HepG2 (cell line): Measurements from ENCODE around the gene LOC128125822.

Experiments used
- CSRNP2 ChIP-seq: sonication (generic); formaldehyde crosslinking; conservative IDR thresholded peaks from 2 replicates; pipeline ENCODE4 v1.8.0; 2022; ENCODE audit warnings: low read depth, missing genetic modification reagents
- EHMT2 ChIP-seq: fragments of 200-600 bp; sonication (generic); IDR thresholded peaks from 2 replicates; pipeline ENCODE4 v1.7.0; 2017; ENCODE audit warnings: antibody characterized with exemption, low read depth, low read length, borderline replicate concordance
- EP300 ChIP-seq, 3 experiments: sonication (generic) in 1 of 3; formaldehyde crosslinking in 1 of 3; IDR thresholded peaks; 2 replicates each; pipeline versions ENCODE4 v1.5.1 to v1.6.1; 2011 to 2020; ENCODE audit warnings: low read depth in 2 of 3, low read length in 2 of 3, borderline replicate concordance in 1 of 3, improper control_type of control experiment in 1 of 3, mild to moderate bottlenecking in 1 of 3, missing genetic modification reagents in 1 of 3, moderate library complexity in 1 of 3
- ESRRA ChIP-seq: sonication (generic); formaldehyde crosslinking; IDR thresholded peaks from 2 replicates; pipeline ENCODE4 v1.5.1; 2020; ENCODE audit warnings: mild to moderate bottlenecking, low read depth, missing genetic modification reagents
- HIVEP1 ChIP-seq: sonication (generic); formaldehyde crosslinking; IDR thresholded peaks from 2 replicates; pipeline ENCODE4 v1.4.0; 2020; ENCODE audit warnings: mild to moderate bottlenecking, missing genetic modification reagents
- HNF4G ChIP-seq, 2 experiments: sonication (generic) in 1 of 2; formaldehyde crosslinking in 1 of 2; IDR thresholded peaks; 2 replicates each; pipeline versions ENCODE4 v1.4.0 to v1.6.1; 2011 to 2020; ENCODE audit warnings: borderline replicate concordance in 2 of 2, low read depth in 2 of 2, mild to moderate bottlenecking in 2 of 2, low read length in 1 of 2, missing genetic modification reagents in 1 of 2, moderate library complexity in 1 of 2
- KDM3A ChIP-seq: IDR thresholded peaks from 2 replicates; pipeline ENCODE4 v1.6.1; 2018; ENCODE audit warnings: low read depth, missing compliant biosample characterization
- MED8 ChIP-seq: sonication (generic); formaldehyde crosslinking; IDR thresholded peaks from 2 replicates; pipeline ENCODE4 v1.8.1; 2023; ENCODE audit warnings: mild to moderate bottlenecking, missing genetic modification reagents; ENCODE audit not compliant: insufficient replicate concordance
- PITX1 ChIP-seq: sonication (generic); formaldehyde crosslinking; IDR thresholded peaks from 2 replicates; pipeline ENCODE4 v1.5.1; 2020; ENCODE audit warnings: mild to moderate bottlenecking, missing genetic modification reagents
- POLR2AphosphoS5 ChIP-seq: IDR thresholded peaks from 2 replicates; pipeline ENCODE4 v1.6.1; 2012; ENCODE audit warnings: low read depth, low read length
- SNRNP70 ChIP-seq: fragments of 200-400 bp; formaldehyde crosslinking; IDR thresholded peaks from 2 replicates; pipeline ENCODE4 v1.6.1; 2017; ENCODE audit warnings: mild to moderate bottlenecking, low read depth, low read length, moderate library complexity
- TARDBP ChIP-seq: sonication (generic); formaldehyde crosslinking; IDR thresholded peaks from 2 replicates; pipeline ENCODE4 v1.8.0; 2022; ENCODE audit warnings: mild to moderate bottlenecking, missing genetic modification reagents
- TOPORS ChIP-seq: sonication (generic); formaldehyde crosslinking; IDR thresholded peaks from 2 replicates; pipeline ENCODE4 v1.8.0; 2023; ENCODE audit warnings: mild to moderate bottlenecking, missing genetic modification reagents
- ZBTB34 ChIP-seq: sonication (generic); formaldehyde crosslinking; IDR thresholded peaks from 2 replicates; pipeline ENCODE4 v1.8.0; 2022; ENCODE audit warnings: mild to moderate bottlenecking, missing genetic modification reagents
- ZBTB7A ChIP-seq: sonication (generic); formaldehyde crosslinking; IDR thresholded peaks from 2 replicates; pipeline ENCODE4 v1.8.0; 2022; ENCODE audit warnings: mild to moderate bottlenecking, missing genetic modification reagents
- ZFP36 ChIP-seq: fragments of 150-350 bp; IDR thresholded peaks from 2 replicates; pipeline ENCODE4 v1.6.1; 2018; ENCODE audit warnings: borderline replicate concordance, low read length, low read depth; ENCODE audit not compliant: partially characterized antibody
- ZMAT5 ChIP-seq: sonication (generic); formaldehyde crosslinking; IDR thresholded peaks from 2 replicates; pipeline ENCODE4 v1.5.0; 2020; ENCODE audit warnings: mild to moderate bottlenecking, low read depth, missing genetic modification reagents, borderline replicate concordance
- ZNF253 ChIP-seq: sonication (generic); formaldehyde crosslinking; IDR thresholded peaks from 2 replicates; pipeline ENCODE4 v1.8.0; 2022; ENCODE audit warnings: mild to moderate bottlenecking, missing genetic modification reagents, borderline replicate concordance
- ZNF30 ChIP-seq: sonication (generic); formaldehyde crosslinking; IDR thresholded peaks from 2 replicates; pipeline ENCODE4 v1.5.0; 2020; ENCODE audit warnings: mild to moderate bottlenecking, missing genetic modification reagents
- ZNF335 ChIP-seq: sonication (generic); formaldehyde crosslinking; IDR thresholded peaks from 2 replicates; pipeline ENCODE4 v1.4.0; 2020; ENCODE audit warnings: missing genetic modification reagents
- ZNF576 ChIP-seq: sonication (generic); formaldehyde crosslinking; IDR thresholded peaks from 2 replicates; pipeline ENCODE4 v1.4.0; 2020; ENCODE audit warnings: mild to moderate bottlenecking, missing genetic modification reagents
- ZNF577 ChIP-seq: sonication (generic); formaldehyde crosslinking; IDR thresholded peaks from 2 replicates; pipeline ENCODE4 v1.4.0; 2020; ENCODE audit warnings: mild to moderate bottlenecking, low read depth, missing genetic modification reagents, borderline replicate concordance
- ZNF709 ChIP-seq: sonication (generic); formaldehyde crosslinking; IDR thresholded peaks from 2 replicates; pipeline ENCODE4 v1.5.0; 2020; ENCODE audit warnings: mild to moderate bottlenecking, missing genetic modification reagents
- ZNF841 ChIP-seq: sonication (generic); formaldehyde crosslinking; IDR thresholded peaks from 2 replicates; pipeline ENCODE4 v1.8.1; 2023; ENCODE audit warnings: missing genetic modification reagents, borderline replicate concordance
- ZSCAN22 ChIP-seq: sonication (generic); formaldehyde crosslinking; IDR thresholded peaks from 2 replicates; pipeline ENCODE4 v1.4.0; 2020; ENCODE audit warnings: mild to moderate bottlenecking, missing genetic modification reagents

LOC128125822 gene

GRCh38 chr6:63573076-63573898, 1.0 kb downstream of the LOC128125822 start (continued):
- TF ChIP-seq ZNF576 (CRISPR knock-in tag) (no peak; the same call in 1 of the 2 replicates), ZMAT5 (CRISPR knock-in tag) (0 out of 2 replicates have a peak, but pooled peaks have one; percentile 74), HNF4G (IDR thresholded peaks at IDR 0.05; ENCODE audit: borderline replicate concordance, low read depth, low read length) (peak; percentile 39; the same call in 1 of the 2 replicates), HNF4G (CRISPR knock-in tag; IDR thresholded peaks at IDR 0.05; ENCODE audit: borderline replicate concordance, low read depth) (peak; percentile 16; the same call in 1 of the 2 replicates), ZNF253 (CRISPR knock-in tag) (no peak), EP300 (IDR thresholded peaks at IDR 0.05; ENCODE audit: low read depth in 2 of 2, low read length in 2 of 2) (peak in 1 of 2 experiments; percentile 27; a peak in 1 of 4 replicates), EP300 (CRISPR knock-in tag; IDR thresholded peaks at IDR 0.05; ENCODE audit: borderline replicate concordance) (peak; percentile 62; the same call in 1 of the 2 replicates), TOPORS (CRISPR knock-in tag) (peak; percentile 82; the same call in 1 of the 2 replicates), PITX1 (peak; percentile 54; the same call in 1 of the 2 replicates), ZNF841 (CRISPR knock-in tag) (peak; percentile 24; the same call in 1 of the 2 replicates), POLR2AphosphoS5 (peak; percentile 86), HIVEP1 (CRISPR knock-in tag) (no peak; the same call in 1 of the 2 replicates), ZFP36 (no peak), KDM3A (CRISPR knock-in tag) (no peak; the same call in 1 of the 2 replicates), CSRNP2 (no peak), ZBTB7A (peak; percentile 59; the same call in 1 of the 2 replicates), ZNF577 (no peak), MED8 (peak; percentile 76), ESRRA (CRISPR knock-in tag) (peak; percentile 64), ZBTB34 (peak; percentile 77; the same call in 1 of the 2 replicates), TARDBP (CRISPR knock-in tag) (peak; percentile 74), EHMT2 (no peak), SNRNP70 (no peak), ZNF335 (CRISPR knock-in tag) (peak; percentile 58; the same call in 1 of the 2 replicates), ZNF709 (peak; percentile 89; the same call in 1 of the 2 replicates), ZNF30 (CRISPR knock-in tag) (no peak; the same call in none of the 2 replicates), ZSCAN22 (no peak)
